Measurements from ENCODE around the gene NAA30. TPM values are rescaled to one million over a fixed set of nuclear protein-coding genes. Genes with fewer than 3 reads are reported as not detected.

The NAA30 gene
- total RNA-seq, 1 experiment from 2014 or later, result 17.8 TPM

- no peak for ATAC-seq
- no peak overlapping the region for H3K4me3 Mint-ChIP-seq
- H3K4me1 Mint-ChIP-seq, result no peaks in the 10 kb centered on the region
- ChIA-PET POLR2A (no interaction called here), CTCF (no interaction called here)
- no peaks in the 10 kb centered on the region for H3K27me3 Mint-ChIP-seq (ENCODE audit: low read depth)
- H3K27ac Mint-ChIP-seq, result no peak overlapping the region
- no peak for DNase-seq (ENCODE audit: low spot score)
- H3K9me3 Mint-ChIP-seq, result peaks cover 6% of the 10 kb centered on the region; the same call in 1 of the 2 replicates
- TF ChIP-seq ZBTB21 (CRISPR knock-in tag; IDR thresholded peaks at IDR 0.05; ENCODE audit: borderline replicate concordance), result no peak
- TF ChIP-seq HMGXB4 (CRISPR knock-in tag; IDR thresholded peaks at IDR 0.05), result no peak
- no peak for TF ChIP-seq TEAD4 (CRISPR knock-in tag; IDR thresholded peaks at IDR 0.05)
- TF ChIP-seq ZNF121 (CRISPR knock-in tag; IDR thresholded peaks at IDR 0.05), result no peak
- no peak for TF ChIP-seq USF1 (CRISPR knock-in tag; IDR thresholded peaks at IDR 0.05)
- TF ChIP-seq HMGA2 (CRISPR knock-in tag; IDR thresholded peaks at IDR 0.05), result no peak
- no peak for TF ChIP-seq USF2 (CRISPR knock-in tag; IDR thresholded peaks at IDR 0.05)
- no peaks in the 10 kb centered on the region for H3K36me3 Mint-ChIP-seq
Observed at GRCh38 chr14:57435923-57436322, 45.5 kb downstream of the NAA30 start.

- Mint-ChIP-seq H3K27ac (no peak overlapping the region), H3K36me3 (no peaks in the 10 kb centered on the region), H3K4me3 (no peak overlapping the region), H3K27me3 (ENCODE audit: low read depth) (no peaks in the 10 kb centered on the region), H3K9me3 (0 out of 2 replicates have a peak, but pooled peaks cover 3% of the 10 kb centered on the region), H3K4me1 (no peaks in the 10 kb centered on the region)
- POLR2A ChIA-PET, result no interaction called here
- DNase-seq (ENCODE audit: low spot score), result no peak
- CTCF ChIA-PET, result no interaction called here
- no peak for ATAC-seq
- TF ChIP-seq ATF1 (CRISPR knock-in tag; IDR thresholded peaks at IDR 0.05), result no peak
- TF ChIP-seq JAZF1 (CRISPR knock-in tag; IDR thresholded peaks at IDR 0.05), result no peak
- no peak for TF ChIP-seq GABPB1 (CRISPR knock-in tag; IDR thresholded peaks at IDR 0.05)
- TF ChIP-seq NFYB (CRISPR knock-in tag; conservative IDR thresholded peaks at IDR 0.05; ENCODE audit: low read depth), result no peak
- no peak for TF ChIP-seq ATF2 (CRISPR knock-in tag; IDR thresholded peaks at IDR 0.05; ENCODE audit: borderline replicate concordance, low read depth)
- TF ChIP-seq EMX1 (CRISPR knock-in tag; IDR thresholded peaks at IDR 0.05), result no peak
- no peak for TF ChIP-seq ERG (CRISPR knock-in tag; IDR thresholded peaks at IDR 0.05)
- no peak for TF ChIP-seq AFF4 (CRISPR knock-in tag; IDR thresholded peaks at IDR 0.05; ENCODE audit: borderline replicate concordance)
- no peak for TF ChIP-seq ZNF281 (CRISPR knock-in tag; IDR thresholded peaks at IDR 0.05)
- TF ChIP-seq ZNF512 (CRISPR knock-in tag; IDR thresholded peaks at IDR 0.05; ENCODE audit: borderline replicate concordance), result no peak
- no peak for TF ChIP-seq ZMAT4 (CRISPR knock-in tag; IDR thresholded peaks at IDR 0.05)
- no peak for TF ChIP-seq TP53 (CRISPR knock-in tag; IDR thresholded peaks at IDR 0.05)
Observed at GRCh38 chr14:57461777-57462320, 71.5 kb downstream of the NAA30 start.
